GM12891 (cell line): ENCODE results near the gene GNB3.

ENCODE experiments used
- PAX5 ChIP-seq: IDR thresholded peaks from 2 replicates; pipeline ENCODE4 v1.6.1; 2011; ENCODE audit warnings: low read length, moderate library complexity, mild to moderate bottlenecking; ENCODE audit not compliant: insufficient read depth, severe bottlenecking
- POLR2A ChIP-seq: IDR thresholded peaks from 2 replicates; pipeline ENCODE4 v1.6.1; 2011; ENCODE audit warnings: low read depth, low read length, control low read depth
- POLR2AphosphoS5 ChIP-seq: IDR thresholded peaks from 2 replicates; pipeline ENCODE4 v1.6.1; 2011; ENCODE audit warnings: low read depth, low read length, control low read depth
- TAF1 ChIP-seq: IDR thresholded peaks from 2 replicates; pipeline ENCODE4 v1.6.1; 2011; ENCODE audit warnings: low read depth, low read length, control low read depth

DNA sequence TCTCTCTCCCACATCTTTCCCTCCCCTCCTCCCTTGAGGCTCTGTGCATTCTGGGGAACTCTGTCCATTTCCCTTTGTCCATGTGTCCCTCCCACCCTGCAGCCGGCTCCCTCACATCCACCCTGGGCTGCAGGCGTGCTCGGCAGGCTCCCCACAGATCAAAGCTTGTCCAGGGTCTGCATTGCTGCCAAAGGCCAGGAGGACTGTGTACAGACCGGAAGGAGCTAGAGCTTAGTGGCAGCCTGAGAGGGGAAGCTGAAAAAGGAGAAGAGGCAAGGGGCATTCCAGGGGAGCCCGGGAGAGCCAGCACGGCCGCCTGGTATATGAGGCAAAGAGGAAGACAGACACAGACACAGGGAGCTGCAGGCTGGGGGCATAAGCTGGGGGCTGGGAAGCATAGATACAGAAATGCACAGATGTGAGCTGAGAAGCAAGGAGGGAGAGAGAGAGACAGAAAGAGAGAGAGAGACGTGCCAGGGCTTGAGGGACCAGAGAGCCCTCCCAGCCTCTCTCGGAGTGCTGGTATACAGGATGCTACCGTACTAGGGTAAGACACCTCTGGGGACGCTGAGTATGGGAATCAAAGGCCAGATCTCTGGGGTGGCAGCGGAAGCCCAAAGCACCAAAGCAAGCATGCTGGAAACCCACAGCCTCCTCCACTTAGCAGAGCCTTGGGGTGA lies 48.1 kb upstream of the GNB3 start:
- no peak for TF ChIP-seq POLR2A
- no peak; the same call in 1 of the 2 replicates for TF ChIP-seq POLR2AphosphoS5
- TF ChIP-seq TAF1: no peak
- TF ChIP-seq PAX5: no peak
